Chondrocyte (in vitro differentiated cells): ENCODE measurements around the gene SLCO4A1. TPM values are rescaled to one million over a fixed set of nuclear protein-coding genes. Genes with fewer than 3 reads are reported as not detected.

Source experiments
- DNase-seq: peaks from one replicate; pipeline ENCODE4 v3.0.0; 2021; ENCODE audit warnings: mixed read lengths, low spot score
- H3K27ac Mint-ChIP-seq: one replicate; pipeline ENCODE4 v1.8.0; 2021; ENCODE audit warnings: mild to moderate bottlenecking, moderate library complexity, mixed read lengths; ENCODE audit not compliant: unreplicated experiment
- H3K27me3 Mint-ChIP-seq: 2 replicates; pipeline ENCODE4 v1.8.0; 2021; ENCODE audit warnings: low read depth, mixed read lengths
- H3K36me3 Mint-ChIP-seq: 2 replicates; pipeline ENCODE4 v1.8.0; 2021; ENCODE audit warnings: low read depth, mixed read lengths
- H3K4me1 Mint-ChIP-seq: 2 replicates; pipeline ENCODE4 v1.8.0; 2021; ENCODE audit warnings: low read depth, mild to moderate bottlenecking, mixed read lengths
- H3K4me3 Mint-ChIP-seq: one replicate; pipeline ENCODE4 v1.8.0; 2021; ENCODE audit warnings: mild to moderate bottlenecking, moderate library complexity, mixed read lengths; ENCODE audit not compliant: unreplicated experiment
- H3K9me3 Mint-ChIP-seq: 2 replicates; pipeline ENCODE4 v1.8.0; 2021; ENCODE audit warnings: low read depth, mixed read lengths
- CTCF ChIP-seq: fragments of 200-600 bp; sonication (generic); IDR thresholded peaks from 2 replicates; pipeline ENCODE4 v1.5.0; 2021; ENCODE audit warnings: antibody characterized with exemption, mild to moderate bottlenecking, moderate library complexity
- total RNA-seq: library from RNA; stranded (reverse); gene quantifications from 3 replicates; pipeline ENCODE4 v1.2.1, GENCODE V29; 2021

SLCO4A1 gene
- total RNA-seq, 1 donor from 2014 or later: not detected

DNA sequence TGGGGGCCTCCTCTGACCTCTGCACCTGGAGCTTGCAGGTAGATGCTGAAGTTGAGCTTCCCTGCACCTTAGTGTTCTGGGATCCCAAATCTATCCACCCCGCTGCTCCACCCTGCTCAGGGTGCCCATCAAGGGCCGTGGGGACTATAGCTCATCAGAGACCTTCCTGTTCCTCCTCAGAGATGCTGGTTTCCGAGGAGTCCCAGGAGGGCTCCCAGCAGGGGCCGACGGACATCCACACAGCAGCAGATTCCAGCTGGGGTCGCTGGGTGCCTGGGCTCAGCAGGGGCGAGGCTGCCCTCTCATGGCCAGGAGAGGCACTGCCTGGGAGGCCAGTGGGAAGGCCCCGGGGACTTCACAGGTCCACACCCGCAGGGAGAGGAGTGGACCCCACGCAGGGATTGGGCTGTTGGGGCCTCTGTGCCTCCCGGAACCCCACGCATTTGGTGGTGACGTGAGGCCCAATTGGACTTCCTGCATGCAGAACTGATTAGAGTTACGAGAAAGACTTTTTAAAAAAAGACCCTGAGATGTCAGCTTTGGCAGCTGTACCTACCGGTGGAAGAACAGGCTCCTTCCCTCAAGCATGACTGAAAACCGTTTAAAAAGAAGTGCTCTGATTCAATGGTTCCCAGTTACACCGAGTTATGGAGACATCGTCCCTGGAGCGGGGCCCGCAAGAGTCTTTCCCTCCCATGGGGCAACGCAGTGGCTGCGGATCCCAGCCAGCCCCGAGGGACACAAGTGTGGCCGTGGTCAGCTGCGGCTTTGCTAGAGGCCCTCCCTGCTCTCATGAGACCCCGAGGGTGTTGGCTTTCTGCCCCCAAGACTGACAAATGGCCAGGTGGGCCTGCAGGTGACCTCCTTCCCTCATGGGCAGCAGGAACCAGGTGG, 25.3 kb upstream of the SLCO4A1 start:
- DNase-seq: peak; percentile 90
- Mint-ChIP-seq H3K9me3 (no peaks in the 10 kb centered on the region), H3K36me3 (no peaks in the 10 kb centered on the region), H3K27ac (no peak overlapping the region), H3K27me3 (peaks cover 27% of the 10 kb centered on the region), H3K4me1 (peaks cover 3% of the 10 kb centered on the region), H3K4me3 (no peak overlapping the region)
- TF ChIP-seq CTCF: peak; percentile 90

GRCh38 chr20:62617711-62618483, 24.4 kb upstream of the SLCO4A1 start:
- Mint-ChIP-seq H3K36me3 (no peaks in the 10 kb centered on the region), H3K27me3 (peaks cover 20% of the 10 kb centered on the region), H3K4me3 (no peak overlapping the region), H3K9me3 (no peaks in the 10 kb centered on the region), H3K27ac (no peak overlapping the region), H3K4me1 (peaks cover 3% of the 10 kb centered on the region)
- peak; percentile 85 for DNase-seq
- TF ChIP-seq CTCF: no peak

DNA sequence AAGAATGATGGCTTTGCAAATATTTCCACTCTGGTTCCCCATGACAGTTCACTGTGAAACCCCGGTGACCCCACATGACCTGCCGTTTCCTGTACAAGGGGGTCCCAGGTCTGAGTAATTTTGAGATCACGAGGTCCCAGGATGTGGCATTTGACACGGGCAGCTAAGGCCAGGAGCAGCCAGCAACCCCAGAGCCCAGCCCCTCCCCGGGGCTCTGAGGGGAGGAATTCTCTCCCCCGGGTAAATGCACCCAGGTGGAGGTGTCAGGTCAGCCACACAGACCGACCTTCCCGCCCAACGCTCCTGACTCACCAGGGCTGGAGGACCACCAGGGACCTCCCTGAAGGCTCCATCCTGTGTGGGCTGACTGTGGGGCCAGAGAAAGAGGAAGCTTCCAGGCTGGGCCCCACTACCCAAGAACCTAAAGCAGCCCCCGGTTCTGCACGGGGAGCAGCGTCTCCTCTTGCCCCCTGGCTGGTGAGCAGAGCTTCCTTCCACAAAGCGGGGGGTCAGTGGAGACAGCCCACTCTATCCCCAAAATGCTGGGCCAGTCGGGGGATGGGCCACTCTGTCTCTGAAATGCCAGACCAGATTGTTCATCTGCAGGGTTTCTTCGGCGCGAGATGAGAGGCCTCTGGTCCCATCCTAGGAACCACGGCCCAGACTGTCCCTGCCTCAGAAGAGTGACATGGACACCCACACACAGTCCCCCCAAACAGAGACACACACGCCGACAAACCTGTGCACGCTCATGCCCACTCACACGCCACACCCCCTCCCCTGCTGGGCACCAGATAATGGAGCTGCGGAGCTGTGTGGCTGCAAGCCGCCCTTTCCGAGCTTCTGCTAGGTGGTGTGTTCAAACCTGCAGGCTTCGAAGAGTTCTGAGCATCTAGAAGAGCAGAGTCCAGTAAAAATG, 23.4 kb upstream of the SLCO4A1 start:
- no peaks in the 10 kb centered on the region for H3K9me3 Mint-ChIP-seq
- H3K36me3 Mint-ChIP-seq: no peaks in the 10 kb centered on the region
- H3K27ac Mint-ChIP-seq: no peak overlapping the region
- TF ChIP-seq CTCF: no peak
- H3K4me1 Mint-ChIP-seq: peaks cover 11% of the 10 kb centered on the region
- peak; percentile 62 for DNase-seq
- H3K4me3 Mint-ChIP-seq: no peak overlapping the region
- peaks cover 17% of the 10 kb centered on the region for H3K27me3 Mint-ChIP-seq

DNA sequence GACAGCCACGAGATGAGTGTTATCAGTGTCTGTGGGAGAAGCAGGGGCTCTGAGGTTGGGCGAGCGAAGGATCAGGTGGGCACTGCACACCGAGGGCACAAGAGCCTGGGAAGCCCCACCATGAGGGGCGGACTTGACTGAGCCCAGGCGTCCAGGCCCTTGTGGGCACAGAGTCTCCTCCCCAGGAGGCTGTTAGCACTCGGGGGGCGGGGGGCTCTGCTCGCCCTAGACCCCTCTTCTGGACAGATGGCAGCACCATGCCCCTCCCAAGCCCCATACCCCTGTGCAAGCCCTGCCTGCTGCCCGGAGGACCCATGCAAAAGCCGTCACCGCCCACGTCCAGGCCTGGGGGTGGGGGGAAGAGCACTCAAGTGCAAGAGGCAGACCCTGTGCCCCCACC, 21.7 kb upstream of the SLCO4A1 start:
- peaks cover 14% of the 10 kb centered on the region for H3K4me1 Mint-ChIP-seq

More for the DNA sequence above, 21.7 kb upstream of the SLCO4A1 start:
- DNase-seq: peak; percentile 67
- no peak overlapping the region for H3K4me3 Mint-ChIP-seq
- H3K36me3 Mint-ChIP-seq: no peaks in the 10 kb centered on the region
- H3K27ac Mint-ChIP-seq: no peak overlapping the region
- peaks cover 3% of the 10 kb centered on the region for H3K27me3 Mint-ChIP-seq
- no peaks in the 10 kb centered on the region for H3K9me3 Mint-ChIP-seq
- TF ChIP-seq CTCF: no peak
